ENCODE measurements around the gene RNU1-1. TPM values are rescaled to one million over a fixed set of nuclear protein-coding genes. Genes with fewer than 3 reads are reported as not detected.
A peak's percentile ranks its signal among the peaks of the same experiment; 100 is the strongest.
"Not testable (repeated sequence)": the region's sequence is repeated elsewhere in the genome, so short reads cannot be mapped to it uniquely, and the experiment has no call there.

The RNU1-1 gene
- total RNA-seq, 1 experiment from 2014 or later = 1,197 TPM

DNA sequence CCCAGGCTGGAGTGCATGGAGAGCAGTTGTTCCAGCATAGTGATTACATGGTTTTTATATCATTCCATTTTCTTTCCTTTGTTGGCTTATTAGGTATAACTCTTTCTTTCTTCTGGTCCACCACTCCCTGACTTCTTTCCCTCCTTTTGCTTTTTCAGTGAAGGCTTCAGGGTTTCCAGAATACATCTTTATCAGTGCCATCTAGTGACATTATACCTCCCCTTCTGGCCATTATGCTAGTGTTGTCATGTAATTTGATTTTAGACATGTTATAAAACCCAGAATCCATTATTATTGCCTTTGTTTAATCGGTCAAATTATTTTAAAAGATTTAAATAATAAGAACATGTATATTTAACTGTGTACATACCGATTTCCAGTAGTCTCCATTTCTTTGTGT is 10.6 kb downstream of the RNU1-1 start:
- CTCF ChIA-PET = no interaction called here
- Mint-ChIP-seq H3K27ac (no peak overlapping the region), H3K4me1 (no peaks in the 10 kb centered on the region), H3K9me3 (peaks cover 4% of the 10 kb centered on the region), H3K27me3 (ENCODE audit: low read depth) (peaks cover 20% of the 10 kb centered on the region), H3K4me3 (no peak overlapping the region), H3K36me3 (no peaks in the 10 kb centered on the region)
- POLR2A ChIA-PET = no interaction called here
- TF ChIP-seq NFATC4 (CRISPR knock-in tag; IDR thresholded peaks at IDR 0.05) = no peak
- TF ChIP-seq ZBTB21 (CRISPR knock-in tag; IDR thresholded peaks at IDR 0.05; ENCODE audit: borderline replicate concordance) = no peak
- TF ChIP-seq, protein P1, sequence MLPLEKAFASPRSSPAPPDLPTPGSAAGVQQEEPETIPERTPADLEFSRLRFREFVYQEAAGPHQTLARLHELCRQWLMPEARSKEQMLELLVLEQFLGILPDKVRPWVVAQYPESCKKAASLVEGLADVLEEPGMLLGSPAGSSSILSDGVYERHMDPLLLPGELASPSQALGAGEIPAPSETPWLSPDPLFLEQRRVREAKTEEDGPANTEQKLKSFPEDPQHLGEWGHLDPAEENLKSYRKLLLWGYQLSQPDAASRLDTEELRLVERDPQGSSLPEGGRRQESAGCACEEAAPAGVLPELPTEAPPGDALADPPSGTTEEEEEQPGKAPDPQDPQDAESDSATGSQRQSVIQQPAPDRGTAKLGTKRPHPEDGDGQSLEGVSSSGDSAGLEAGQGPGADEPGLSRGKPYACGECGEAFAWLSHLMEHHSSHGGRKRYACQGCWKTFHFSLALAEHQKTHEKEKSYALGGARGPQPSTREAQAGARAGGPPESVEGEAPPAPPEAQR (CRISPR knock-in tag; IDR thresholded peaks at IDR 0.05) = no peak
- TF ChIP-seq FOXJ3 (CRISPR knock-in tag; IDR thresholded peaks at IDR 0.05; ENCODE audit: borderline replicate concordance) = no peak
- TF ChIP-seq ZNF138 (CRISPR knock-in tag; conservative IDR thresholded peaks at IDR 0.05) = no peak
- TF ChIP-seq, protein P2, sequence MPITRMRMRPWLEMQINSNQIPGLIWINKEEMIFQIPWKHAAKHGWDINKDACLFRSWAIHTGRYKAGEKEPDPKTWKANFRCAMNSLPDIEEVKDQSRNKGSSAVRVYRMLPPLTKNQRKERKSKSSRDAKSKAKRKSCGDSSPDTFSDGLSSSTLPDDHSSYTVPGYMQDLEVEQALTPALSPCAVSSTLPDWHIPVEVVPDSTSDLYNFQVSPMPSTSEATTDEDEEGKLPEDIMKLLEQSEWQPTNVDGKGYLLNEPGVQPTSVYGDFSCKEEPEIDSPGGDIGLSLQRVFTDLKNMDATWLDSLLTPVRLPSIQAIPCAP (CRISPR knock-in tag; IDR thresholded peaks at IDR 0.05) = no peak
- TF ChIP-seq GTF2I (CRISPR knock-in tag; conservative IDR thresholded peaks at IDR 0.05) = no peak
- TF ChIP-seq ETV6 (CRISPR knock-in tag; IDR thresholded peaks at IDR 0.05) = no peak
- TF ChIP-seq GRHL2 (CRISPR knock-in tag; IDR thresholded peaks at IDR 0.05; ENCODE audit: insufficient replicate concordance, severe bottlenecking) = no peak
- TF ChIP-seq, protein P3, sequence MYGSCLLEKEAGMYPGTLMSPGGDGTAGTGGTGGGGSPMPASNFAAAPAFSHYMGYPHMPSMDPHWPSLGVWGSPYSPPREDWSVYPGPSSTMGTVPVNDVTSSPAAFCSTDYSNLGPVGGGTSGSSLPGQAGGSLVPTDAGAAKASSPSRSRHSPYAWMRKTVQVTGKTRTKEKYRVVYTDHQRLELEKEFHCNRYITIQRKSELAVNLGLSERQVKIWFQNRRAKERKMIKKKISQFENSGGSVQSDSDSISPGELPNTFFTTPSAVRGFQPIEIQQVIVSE (CRISPR knock-in tag; IDR thresholded peaks at IDR 0.05; ENCODE audit: borderline replicate concordance) = no peak
- TF ChIP-seq ELF4 (CRISPR knock-in tag; IDR thresholded peaks at IDR 0.05; ENCODE audit: low read depth) = no peak
- TF ChIP-seq, protein P4, sequence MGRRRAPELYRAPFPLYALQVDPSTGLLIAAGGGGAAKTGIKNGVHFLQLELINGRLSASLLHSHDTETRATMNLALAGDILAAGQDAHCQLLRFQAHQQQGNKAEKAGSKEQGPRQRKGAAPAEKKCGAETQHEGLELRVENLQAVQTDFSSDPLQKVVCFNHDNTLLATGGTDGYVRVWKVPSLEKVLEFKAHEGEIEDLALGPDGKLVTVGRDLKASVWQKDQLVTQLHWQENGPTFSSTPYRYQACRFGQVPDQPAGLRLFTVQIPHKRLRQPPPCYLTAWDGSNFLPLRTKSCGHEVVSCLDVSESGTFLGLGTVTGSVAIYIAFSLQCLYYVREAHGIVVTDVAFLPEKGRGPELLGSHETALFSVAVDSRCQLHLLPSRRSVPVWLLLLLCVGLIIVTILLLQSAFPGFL (CRISPR knock-in tag; IDR thresholded peaks at IDR 0.05; ENCODE audit: borderline replicate concordance) = no peak
- TF ChIP-seq ZNF121 (CRISPR knock-in tag; IDR thresholded peaks at IDR 0.05) = no peak
- no peak for TF ChIP-seq SP1 (CRISPR knock-in tag; conservative IDR thresholded peaks at IDR 0.05)
- no peak for TF ChIP-seq ZNF416 (CRISPR knock-in tag; IDR thresholded peaks at IDR 0.05)
- TF ChIP-seq, protein P5, sequence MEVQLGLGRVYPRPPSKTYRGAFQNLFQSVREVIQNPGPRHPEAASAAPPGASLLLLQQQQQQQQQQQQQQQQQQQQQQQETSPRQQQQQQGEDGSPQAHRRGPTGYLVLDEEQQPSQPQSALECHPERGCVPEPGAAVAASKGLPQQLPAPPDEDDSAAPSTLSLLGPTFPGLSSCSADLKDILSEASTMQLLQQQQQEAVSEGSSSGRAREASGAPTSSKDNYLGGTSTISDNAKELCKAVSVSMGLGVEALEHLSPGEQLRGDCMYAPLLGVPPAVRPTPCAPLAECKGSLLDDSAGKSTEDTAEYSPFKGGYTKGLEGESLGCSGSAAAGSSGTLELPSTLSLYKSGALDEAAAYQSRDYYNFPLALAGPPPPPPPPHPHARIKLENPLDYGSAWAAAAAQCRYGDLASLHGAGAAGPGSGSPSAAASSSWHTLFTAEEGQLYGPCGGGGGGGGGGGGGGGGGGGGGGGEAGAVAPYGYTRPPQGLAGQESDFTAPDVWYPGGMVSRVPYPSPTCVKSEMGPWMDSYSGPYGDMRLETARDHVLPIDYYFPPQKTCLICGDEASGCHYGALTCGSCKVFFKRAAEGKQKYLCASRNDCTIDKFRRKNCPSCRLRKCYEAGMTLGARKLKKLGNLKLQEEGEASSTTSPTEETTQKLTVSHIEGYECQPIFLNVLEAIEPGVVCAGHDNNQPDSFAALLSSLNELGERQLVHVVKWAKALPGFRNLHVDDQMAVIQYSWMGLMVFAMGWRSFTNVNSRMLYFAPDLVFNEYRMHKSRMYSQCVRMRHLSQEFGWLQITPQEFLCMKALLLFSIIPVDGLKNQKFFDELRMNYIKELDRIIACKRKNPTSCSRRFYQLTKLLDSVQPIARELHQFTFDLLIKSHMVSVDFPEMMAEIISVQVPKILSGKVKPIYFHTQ (CRISPR knock-in tag; IDR thresholded peaks at IDR 0.05) = no peak
- no peak for TF ChIP-seq RORB (CRISPR knock-in tag; IDR thresholded peaks at IDR 0.05)
- TF ChIP-seq, protein P6, sequence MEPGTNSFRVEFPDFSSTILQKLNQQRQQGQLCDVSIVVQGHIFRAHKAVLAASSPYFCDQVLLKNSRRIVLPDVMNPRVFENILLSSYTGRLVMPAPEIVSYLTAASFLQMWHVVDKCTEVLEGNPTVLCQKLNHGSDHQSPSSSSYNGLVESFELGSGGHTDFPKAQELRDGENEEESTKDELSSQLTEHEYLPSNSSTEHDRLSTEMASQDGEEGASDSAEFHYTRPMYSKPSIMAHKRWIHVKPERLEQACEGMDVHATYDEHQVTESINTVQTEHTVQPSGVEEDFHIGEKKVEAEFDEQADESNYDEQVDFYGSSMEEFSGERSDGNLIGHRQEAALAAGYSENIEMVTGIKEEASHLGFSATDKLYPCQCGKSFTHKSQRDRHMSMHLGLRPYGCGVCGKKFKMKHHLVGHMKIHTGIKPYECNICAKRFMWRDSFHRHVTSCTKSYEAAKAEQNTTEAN (CRISPR knock-in tag; IDR thresholded peaks at IDR 0.05) = no peak
- no peak for TF ChIP-seq OVOL2 (CRISPR knock-in tag; IDR thresholded peaks at IDR 0.05; ENCODE audit: borderline replicate concordance)
- ATAC-seq (no peak), DNase-seq (ENCODE audit: low spot score) (no peak)

DNA sequence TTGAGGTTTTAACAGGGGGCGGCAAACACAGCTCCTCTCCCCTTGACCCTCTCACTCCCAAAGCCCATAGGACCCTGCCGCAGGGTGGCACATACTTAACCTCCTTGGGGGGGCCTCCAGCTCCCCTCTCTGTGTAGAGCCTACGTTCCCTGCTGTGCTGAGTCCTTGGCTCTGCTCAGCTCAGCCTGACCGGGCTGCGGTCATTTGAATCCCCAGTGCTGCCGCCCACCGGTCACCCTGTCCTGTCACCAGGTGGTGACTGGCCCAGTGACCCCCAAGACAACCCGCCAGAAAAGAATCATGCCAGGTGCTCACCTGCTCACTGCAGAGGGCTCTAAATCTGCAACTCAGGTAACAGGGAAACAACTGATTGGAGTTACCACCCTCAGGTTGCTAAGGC is 12.6 kb downstream of the RNU1-1 start:
- H3K27me3 Mint-ChIP-seq (ENCODE audit: low read depth) = peaks cover 20% of the 10 kb centered on the region
- 0 out of 2 replicates have a peak overlapping the region, but pooled peaks have one; percentile 25 for H3K4me3 Mint-ChIP-seq
- ATAC-seq; H3K9me3 Mint-ChIP-seq; POLR2A ChIA-PET; H3K27ac Mint-ChIP-seq; H3K4me1 Mint-ChIP-seq; H3K36me3 Mint-ChIP-seq; DNase-seq (ENCODE audit: low spot score): not testable (repeated sequence)
- CTCF ChIA-PET = interaction anchor here (1.1 kb wide), 1 partner anchor 119 kb away, joined by 3 read pairs; no protein-coding TSS in a partner anchor

DNA sequence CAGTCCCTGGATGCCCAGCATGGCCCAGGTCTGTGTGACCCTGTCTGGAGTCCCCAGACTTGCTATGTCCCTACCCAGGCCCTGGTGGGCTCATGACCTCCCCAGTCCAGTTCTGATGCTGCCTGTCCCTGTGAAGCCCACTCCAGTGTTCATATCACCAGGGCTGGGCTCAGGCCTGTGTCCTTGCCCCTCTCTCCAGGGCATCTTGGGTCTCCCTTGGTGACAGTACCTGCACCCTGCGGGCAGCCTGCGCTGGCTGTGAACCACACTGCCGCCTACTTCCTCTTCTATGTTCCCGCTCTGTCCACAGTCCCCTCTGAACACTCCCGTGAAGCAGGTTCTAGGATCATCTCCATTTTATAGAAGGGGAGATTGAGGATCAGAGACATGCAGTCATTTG is 13.1 kb downstream of the RNU1-1 start:
- Mint-ChIP-seq H3K27ac (peak overlapping the region; percentile 46; the same call in 1 of the 2 replicates), H3K27me3 (ENCODE audit: low read depth) (peaks cover 19% of the 10 kb centered on the region), H3K4me3 (0 out of 2 replicates have a peak overlapping the region, but pooled peaks have one; percentile 25)
- H3K9me3 Mint-ChIP-seq; ATAC-seq; POLR2A ChIA-PET; DNase-seq (ENCODE audit: low spot score); H3K36me3 Mint-ChIP-seq; H3K4me1 Mint-ChIP-seq: not testable (repeated sequence)
- CTCF ChIA-PET = interaction anchor here (1.1 to 1.5 kb wide), 2 partner anchors 60 to 120 kb away, joined by 3 to 6 read pairs; partner anchors contain the start of gene NECAP2

DNA sequence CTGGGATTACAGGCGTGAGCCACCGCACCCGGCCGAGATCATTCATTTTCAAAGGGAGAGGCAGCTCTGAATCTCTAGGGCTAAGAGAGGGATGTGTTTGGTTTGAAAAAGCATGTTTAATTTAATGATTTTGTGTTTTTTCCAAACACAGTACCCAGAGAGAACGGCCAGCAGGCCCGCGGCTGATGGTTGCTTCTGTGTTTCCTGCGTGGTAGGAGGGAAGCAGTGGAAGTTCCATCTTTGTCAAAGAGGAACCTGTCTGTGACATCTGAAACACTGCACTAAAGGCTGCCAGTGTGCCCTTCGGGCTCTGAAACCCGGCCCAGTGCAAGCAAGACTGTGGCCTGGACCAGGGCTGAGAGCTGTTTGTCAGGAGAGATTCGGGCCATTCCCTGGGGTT is 13.6 kb downstream of the RNU1-1 start:
- H3K4me1 Mint-ChIP-seq; H3K36me3 Mint-ChIP-seq; H3K9me3 Mint-ChIP-seq; H3K27ac Mint-ChIP-seq; DNase-seq (ENCODE audit: low spot score); POLR2A ChIA-PET; ATAC-seq: not testable (repeated sequence)
- peak overlapping the region; percentile 75 for H3K4me3 Mint-ChIP-seq
- CTCF ChIA-PET = interaction anchor here (0.7 to 1.5 kb wide), 3 partner anchors 60 to 355 kb away, joined by 3 to 6 read pairs (median 4); partner anchors contain the start of gene NECAP2
- peaks cover 14% of the 10 kb centered on the region for H3K27me3 Mint-ChIP-seq (ENCODE audit: low read depth)

Measured in WTC11 (cell line).